Stimulated activated CD4-positive, alpha-beta T cell treated with anti-CD3 and anti-CD28 coated beads, Interleukin-2, amount 100 ng/mL, for 48 hours (primary cell): ENCODE measurements around the gene CEP85L.
A peak's percentile ranks its signal among the peaks of the same experiment; 100 is the strongest.

ENCODE experiments used
- DNase-seq, 2 donors: peaks; one replicate each; pipeline ENCODE4 v3.0.0-alpha.2; 2020

The CEP85L gene

GRCh38 chr6:118659513-118660217 is 8.3 kb upstream of the CEP85L start:
- DNase-seq = peak in 1 of 2 donors; percentile 13

GRCh38 chr6:118656847-118657451 is 5.6 kb upstream of the CEP85L start:
- DNase-seq = no peak

- no peak for DNase-seq
Measured at GRCh38 chr6:118652051-118652615, 742 bp upstream of the CEP85L start.

- DNase-seq = peak; percentile 25 to 33
Measured at GRCh38 chr6:118650582-118651281, 659 bp downstream of the CEP85L start.

GRCh38 chr6:118649918-118650581 is 1.3 kb downstream of the CEP85L start:
- no peak for DNase-seq

- DNase-seq = no peak
Measured at GRCh38 chr6:118648866-118649554, 2.4 kb downstream of the CEP85L start.

GRCh38 chr6:118646977-118647376 is 4.4 kb downstream of the CEP85L start:
- no peak for DNase-seq

- no peak for DNase-seq
Measured at GRCh38 chr6:118645395-118645794, 6.0 kb downstream of the CEP85L start.

GRCh38 chr6:118644007-118644406 is 7.4 kb downstream of the CEP85L start:
- DNase-seq = no peak

- no peak for DNase-seq
Measured at GRCh38 chr6:118641042-118641441, 10.3 kb downstream of the CEP85L start.

GRCh38 chr6:118639054-118639964 is 12.1 kb downstream of the CEP85L start:
- DNase-seq = no peak

- no peak for DNase-seq
Measured at GRCh38 chr6:118638288-118638687, 13.1 kb downstream of the CEP85L start.

- DNase-seq = no peak
Measured at GRCh38 chr6:118635909-118636735, 15.3 kb downstream of the CEP85L start.

- no peak for DNase-seq
Measured at GRCh38 chr6:118632359-118632758, 19.0 kb downstream of the CEP85L start.

- no peak for DNase-seq
Measured at GRCh38 chr6:118630923-118631322, 20.5 kb downstream of the CEP85L start.

GRCh38 chr6:118630067-118630466 is 21.3 kb downstream of the CEP85L start:
- DNase-seq = no peak

- no peak for DNase-seq
Measured at GRCh38 chr6:118627724-118628123, 23.7 kb downstream of the CEP85L start.

GRCh38 chr6:118625833-118626232 is 25.6 kb downstream of the CEP85L start:
- no peak for DNase-seq

- no peak for DNase-seq
Measured at GRCh38 chr6:118621799-118622470, 29.5 kb downstream of the CEP85L start.

GRCh38 chr6:118620202-118620601 is 31.2 kb downstream of the CEP85L start:
- DNase-seq = no peak
